Endometrium (tissue), 2 donors: ENCODE results near the gene PDZD2.

Experiments
- FAIRE-seq: peaks from 2 replicates; lab custom pipeline; 2012; peaks lifted over from hg19 to GRCh38; lab: Jason Lieb, UNC
- donor health status: control.
- donor health status: control.

Gene PDZD2

DNA sequence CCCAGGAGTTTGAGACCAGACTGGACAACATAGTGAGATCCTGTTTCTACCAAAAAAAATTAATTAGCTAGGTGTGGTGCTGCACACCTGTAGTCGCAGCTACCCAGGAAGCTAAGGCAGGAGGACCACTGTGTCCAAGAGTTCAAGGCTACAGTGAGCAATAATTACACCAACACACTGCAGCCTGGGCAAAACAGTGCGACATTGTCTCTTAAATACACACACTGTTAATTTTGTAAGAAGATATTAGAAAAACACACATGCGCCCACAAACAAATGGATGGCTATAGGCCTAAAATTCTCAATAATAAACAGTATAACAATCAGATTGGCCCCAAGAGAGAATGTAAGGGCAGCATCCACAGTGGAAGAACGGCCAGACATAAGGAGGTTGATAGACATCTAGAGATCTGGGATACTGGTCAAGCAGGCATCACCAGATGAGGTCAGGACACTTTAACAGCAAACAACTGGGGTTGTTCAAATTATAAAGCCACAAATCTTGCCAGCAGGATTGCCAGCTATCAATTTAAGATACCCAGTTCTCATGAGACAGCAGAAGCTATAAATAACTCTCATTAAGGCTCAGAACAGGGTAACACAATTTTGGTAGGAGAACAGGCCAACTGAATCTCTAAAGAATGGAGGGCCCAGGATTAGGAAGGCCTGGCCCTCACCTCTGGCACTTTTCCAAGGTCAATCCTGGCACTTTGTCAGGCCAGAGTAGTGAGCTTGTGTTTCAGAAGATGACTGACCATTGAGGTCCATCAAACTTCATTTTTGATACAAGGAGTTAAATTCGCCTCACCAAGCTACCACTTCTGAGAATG, 505.7 kb downstream of the PDZD2 start:
- no peak for FAIRE-seq

DNA sequence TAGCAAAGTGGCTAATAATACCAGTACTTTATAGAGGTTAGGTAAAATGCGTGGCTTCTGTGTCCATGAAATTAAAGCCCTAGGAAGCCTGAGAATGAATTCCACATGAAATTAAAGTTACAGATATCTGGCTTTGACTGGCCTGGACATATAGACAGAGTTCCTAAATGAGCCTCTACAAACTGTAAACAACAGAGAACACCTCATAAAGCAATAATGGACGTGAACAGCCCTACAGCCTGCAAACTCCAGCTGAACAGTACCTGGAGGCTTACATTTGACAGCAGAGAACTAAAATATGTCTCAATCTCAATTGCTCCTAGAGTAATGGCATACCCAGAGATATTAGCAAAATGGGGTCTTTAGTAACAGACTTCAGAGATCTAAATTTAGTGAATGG, 506.4 kb downstream of the PDZD2 start:
- FAIRE-seq, result no peak

DNA sequence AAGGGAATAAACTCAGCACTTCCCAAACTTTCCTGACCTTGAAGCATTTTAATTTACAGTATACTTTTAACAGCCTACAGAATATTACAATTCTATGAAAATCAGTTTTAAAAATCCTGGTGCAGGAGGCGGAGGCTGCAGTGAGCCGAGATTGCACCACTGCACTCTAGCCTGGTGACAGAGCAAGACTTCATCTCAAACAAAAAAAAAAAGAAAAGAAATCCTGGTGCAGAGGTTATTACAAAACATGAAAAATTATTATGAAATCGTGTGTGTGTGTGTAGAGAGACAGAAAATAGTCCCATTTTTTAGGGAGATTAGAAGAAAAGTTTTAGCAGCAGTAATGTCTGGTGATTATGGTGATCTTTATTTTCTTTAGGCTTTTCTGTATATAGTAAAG, 508.3 kb downstream of the PDZD2 start:
- no peak for FAIRE-seq

DNA sequence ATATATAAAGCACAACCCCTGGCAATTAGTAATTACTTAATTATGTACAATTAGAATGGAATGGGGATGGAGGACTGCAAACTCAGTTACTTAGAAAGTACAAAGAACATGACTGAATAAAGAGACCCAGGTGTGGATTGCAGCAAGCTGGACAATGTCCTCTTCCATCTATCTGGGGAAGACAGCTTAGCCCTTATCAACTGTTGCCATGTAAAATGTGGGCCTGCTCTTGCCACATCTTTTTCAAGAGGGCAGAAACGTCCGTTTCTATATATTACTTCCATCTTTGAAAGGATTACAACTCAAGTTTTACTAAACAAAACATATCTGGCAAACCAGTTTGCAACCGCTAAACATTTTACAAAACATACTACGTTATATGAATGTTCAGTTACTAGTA, 509.0 kb downstream of the PDZD2 start:
- FAIRE-seq, result no peak

DNA sequence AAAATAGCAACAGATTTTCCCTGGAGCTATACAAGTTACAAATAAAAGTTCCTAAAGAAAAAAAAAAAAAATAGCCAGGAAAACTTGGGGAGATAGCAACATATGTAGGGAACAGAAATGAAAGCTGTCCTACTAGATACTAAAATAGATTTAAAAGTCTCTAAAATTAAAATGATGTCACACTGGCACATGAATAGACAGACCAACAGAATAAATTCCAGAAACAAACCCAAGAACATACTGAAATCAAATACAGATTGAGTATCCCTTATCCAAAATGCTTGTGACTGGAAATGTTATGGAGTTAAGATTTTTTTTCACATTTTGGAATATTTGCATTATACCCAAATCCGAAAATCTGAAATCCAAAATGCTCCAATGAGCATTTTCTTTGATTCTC, 511.4 kb downstream of the PDZD2 start:
- FAIRE-seq, result no peak

DNA sequence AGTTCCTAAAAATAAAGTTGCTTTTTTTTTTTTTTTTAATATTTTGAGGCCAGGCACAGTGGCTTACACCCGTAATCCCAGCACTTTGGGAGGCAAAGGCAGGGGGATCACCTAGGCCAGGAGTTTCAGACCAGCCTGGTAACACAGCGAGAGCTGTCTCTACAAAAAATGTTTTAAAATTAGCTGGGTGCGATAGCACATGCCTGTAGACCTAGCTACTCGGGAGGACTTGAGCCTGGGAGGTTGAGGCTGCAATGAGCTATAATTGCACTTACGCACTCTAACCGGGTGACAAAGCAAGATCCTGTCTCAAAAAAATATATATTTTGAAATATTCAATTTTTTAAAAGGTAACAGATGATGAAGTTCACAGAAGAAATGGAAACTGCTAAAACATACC, 512.3 kb downstream of the PDZD2 start:
- FAIRE-seq, result no peak

DNA sequence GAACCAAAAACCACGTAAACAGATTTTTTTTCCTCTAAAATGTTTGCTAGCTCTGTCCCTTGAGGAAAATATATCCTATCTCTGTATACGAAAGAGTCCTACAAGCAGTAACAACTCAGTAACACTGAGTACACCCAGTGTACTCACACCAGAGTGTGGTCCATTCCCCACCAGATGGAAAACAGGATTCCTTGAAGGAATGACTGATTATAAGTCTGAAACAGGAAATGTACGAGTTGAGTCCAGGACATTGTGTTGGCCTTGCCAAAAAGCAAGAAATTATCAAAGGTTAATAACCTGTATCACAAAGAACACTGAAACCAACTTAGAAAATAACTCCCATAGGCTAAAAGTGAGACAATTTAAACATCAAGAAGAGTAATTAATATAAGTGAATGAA, 514.8 kb downstream of the PDZD2 start:
- no peak for FAIRE-seq

DNA sequence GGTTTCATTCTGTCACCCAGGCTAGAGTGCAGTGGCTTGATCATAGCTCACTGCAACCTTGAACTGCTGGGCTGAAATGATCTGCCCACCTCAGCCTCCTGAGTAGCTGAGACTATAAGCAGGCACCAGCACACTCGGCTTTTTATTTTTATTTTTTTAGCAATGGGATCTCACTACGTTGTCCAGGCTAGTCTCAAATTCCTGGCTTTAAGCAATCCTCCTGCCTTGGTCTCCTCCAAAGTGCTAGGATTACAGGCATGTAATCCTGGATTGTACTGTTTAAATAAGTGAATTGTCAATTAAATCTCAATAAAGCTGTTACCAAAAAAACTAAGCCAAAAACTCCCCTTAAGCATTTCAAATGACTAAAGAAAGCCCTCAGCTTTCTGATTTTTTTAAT, 516.3 kb downstream of the PDZD2 start:
- FAIRE-seq, result no peak

DNA sequence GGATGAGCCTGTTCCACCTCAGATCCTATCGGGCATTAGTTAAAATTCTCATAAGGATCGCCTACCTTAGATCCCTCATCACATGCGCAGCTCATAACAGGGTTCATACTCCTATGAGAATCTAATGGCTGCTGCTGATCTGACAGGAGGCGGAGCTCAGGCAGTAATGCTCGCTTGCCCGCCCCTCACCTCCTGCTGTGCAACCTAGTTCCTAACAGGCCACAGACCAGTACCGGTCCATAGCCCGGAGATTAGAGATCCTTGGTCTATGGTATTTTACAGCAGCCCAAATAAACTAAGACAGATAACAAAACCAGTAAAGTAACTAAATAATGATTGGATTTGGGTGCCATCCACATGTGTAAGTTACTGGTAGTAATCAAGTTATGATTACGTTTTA, 517.7 kb downstream of the PDZD2 start:
- FAIRE-seq, result no peak

DNA sequence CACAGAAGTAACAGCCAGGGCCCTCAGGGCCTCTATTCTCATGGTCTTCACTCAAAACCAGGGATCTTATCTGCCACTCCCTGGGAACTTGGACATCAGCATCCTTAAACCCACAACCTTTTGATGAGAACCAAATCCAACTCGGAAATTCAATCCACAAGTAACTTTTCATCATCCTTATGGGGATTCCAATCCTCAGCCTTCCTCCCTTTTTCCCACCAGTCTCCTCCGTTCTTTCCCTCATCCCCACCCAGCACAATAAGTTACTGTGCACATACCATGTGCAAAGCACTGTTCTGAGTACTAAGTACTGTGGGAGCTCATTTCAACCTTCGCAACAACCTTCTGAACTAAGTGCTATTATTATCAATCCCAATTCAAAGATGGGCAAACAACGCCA, 518.1 kb downstream of the PDZD2 start:
- FAIRE-seq, result no peak

DNA sequence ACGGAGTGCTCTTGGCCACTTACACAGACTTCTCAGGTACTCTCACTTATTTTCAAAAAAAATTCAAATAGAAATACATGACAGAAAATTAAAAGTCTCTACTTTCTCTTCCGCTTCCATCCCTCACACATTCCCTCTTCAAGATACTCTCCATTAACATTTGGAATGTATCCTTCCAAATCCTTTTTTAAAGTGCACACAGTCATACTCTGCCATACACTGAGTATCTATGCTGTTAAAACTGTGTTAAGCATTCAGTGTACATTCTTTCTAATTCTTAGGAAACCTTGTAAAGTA, 519.7 kb downstream of the PDZD2 start:
- no peak for FAIRE-seq

DNA sequence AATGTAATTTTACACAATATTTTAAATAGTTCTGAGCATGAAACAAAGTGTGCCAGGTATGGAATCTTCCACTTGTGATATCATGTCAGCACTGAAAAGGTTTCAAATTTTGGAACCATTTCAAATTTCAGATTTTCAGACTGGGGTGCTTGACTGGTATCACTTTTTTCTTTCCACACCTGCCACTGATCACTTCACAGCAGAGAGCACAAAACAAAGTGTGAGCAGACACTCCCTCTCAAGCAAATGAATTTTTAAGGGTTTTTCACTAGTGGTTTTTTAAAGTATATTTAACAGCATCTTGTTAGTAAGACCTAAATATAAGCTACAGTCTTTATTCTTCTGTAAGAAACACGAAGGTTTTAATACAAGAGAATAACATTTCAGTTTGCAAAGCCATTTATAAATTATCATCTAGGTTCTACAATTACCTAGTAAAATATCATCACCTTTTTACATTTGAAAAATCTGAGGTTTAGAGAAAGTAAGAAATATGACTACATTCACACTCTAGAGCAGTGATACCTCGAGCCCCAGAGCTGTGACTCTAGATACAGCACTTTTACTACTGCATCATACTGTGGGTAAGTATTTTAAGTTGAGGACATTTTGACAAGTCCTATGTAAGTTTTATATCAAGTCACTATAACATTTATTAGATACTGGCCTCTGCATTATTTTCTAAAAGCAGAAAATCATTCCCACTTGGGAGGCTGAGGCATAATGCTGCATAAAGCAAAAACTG, 520.6 kb downstream of the PDZD2 start:
- FAIRE-seq, result no peak

DNA sequence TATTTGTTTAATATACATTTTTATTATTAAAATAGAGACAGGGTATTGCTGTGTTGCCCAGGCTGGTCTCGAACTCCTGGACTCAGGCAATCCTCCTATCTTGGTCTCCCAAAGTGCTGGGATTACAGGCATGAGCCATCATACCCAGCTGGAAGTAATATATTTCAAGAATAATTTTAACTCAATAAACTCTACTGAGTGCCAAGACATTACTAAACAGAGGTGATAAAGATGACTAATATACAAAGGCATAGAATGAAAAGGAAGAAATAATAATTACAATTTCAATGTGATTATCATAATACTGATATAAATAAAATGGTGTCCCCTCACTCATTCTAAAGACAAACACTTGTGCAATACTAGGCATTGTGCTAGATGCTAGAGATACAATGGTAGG, 521.3 kb downstream of the PDZD2 start:
- no peak for FAIRE-seq
